H1 (cell line): ENCODE data around the gene PSMD13. TPM values are rescaled to one million over a fixed set of nuclear protein-coding genes. Genes with fewer than 3 reads are reported as not detected.

Source experiments
- CTCF ChIA-PET: fragments of 300-600 bp; sonication (Branson Sonifier 250); formaldehyde crosslinking; loops from one replicate; lab custom pipeline; 2021; ENCODE audit not compliant: partially characterized antibody; lab: Charles Lee
- POLR2A ChIA-PET: fragments of 300-600 bp; sonication (Branson Sonifier 250); formaldehyde crosslinking; loops from one replicate; lab custom pipeline; 2021; ENCODE audit warnings: inconsistent platforms; ENCODE audit not compliant: partially characterized antibody; lab: Charles Lee
- DNase-seq, 2 experiments: peaks; one replicate each; pipeline versions ENCODE4 v3.0.0 to v3.0.0-alpha.2; 2010 to 2022; ENCODE audit warnings: low spot score in 2 of 2, low read depth in 1 of 2, mixed read lengths in 1 of 2
- FAIRE-seq: peaks from 2 replicates; lab custom pipeline; 2011; peaks lifted over from hg19 to GRCh38; lab: Jason Lieb, UNC
- H2AFZ ChIP-seq: 2 replicates; pipeline ENCODE4 v1.8.1; 2012; ENCODE audit warnings: low read length, inconsistent platforms
- H2AK5ac ChIP-seq: 2 replicates; pipeline ENCODE4 v1.6.1; 2013; ENCODE audit warnings: low read depth, low read length
- H2BK120ac ChIP-seq: replicated peaks from 2 replicates; pipeline ENCODE3; 2013; ENCODE audit warnings: low read depth, low read length, inconsistent platforms
- H2BK12ac ChIP-seq: 2 replicates; pipeline ENCODE4 v1.6.1; 2013; ENCODE audit warnings: low read depth, low read length
- H2BK15ac ChIP-seq: 2 replicates; pipeline ENCODE4 v1.6.1; 2013; ENCODE audit warnings: low read length
- H2BK20ac ChIP-seq: 2 replicates; pipeline ENCODE4 v1.6.1; 2013; ENCODE audit warnings: low read length
- H2BK5ac ChIP-seq: 2 replicates; pipeline ENCODE4 v1.6.1; 2013; ENCODE audit warnings: low read depth, low read length
- H3K14ac ChIP-seq: 2 replicates; pipeline ENCODE4 v1.6.1; 2013; ENCODE audit warnings: inconsistent platforms; ENCODE audit not compliant: insufficient read length
- H3K18ac ChIP-seq: 2 replicates; pipeline ENCODE4 v1.6.1; 2013; ENCODE audit warnings: low read length; ENCODE audit errors: extremely low read depth
- H3K23ac ChIP-seq: 2 replicates; pipeline ENCODE4 v1.6.1; 2013; ENCODE audit warnings: inconsistent platforms; ENCODE audit not compliant: insufficient read length
- H3K23me2 ChIP-seq: 2 replicates; pipeline ENCODE4 v1.6.1; 2013; ENCODE audit warnings: low read depth, low read length
- H3K27ac ChIP-seq: 2 replicates; pipeline ENCODE4 v1.6.1; 2011; ENCODE audit warnings: low read depth, low read length, inconsistent platforms
- H3K27me3 ChIP-seq, 4 experiments: replicated peaks in 1 of 4; 1 replicate in 1 of 4; 2 replicates in 3 of 4; pipeline versions ENCODE4 v1.6.1 to v1.8.1; 2011 to 2013; ENCODE audit warnings: low read length in 3 of 4, mild to moderate bottlenecking in 3 of 4, inconsistent platforms in 2 of 4, mixed read lengths in 2 of 4, moderate library complexity in 1 of 4; ENCODE audit not compliant: control insufficient read depth in 3 of 4, insufficient read depth in 3 of 4; ENCODE audit errors: extremely low read depth in 1 of 4
- H3K36me3 ChIP-seq, 4 experiments: 2 replicates each; pipeline versions ENCODE4 v1.6.1 to v1.8.1; 2011 to 2013; ENCODE audit warnings: mild to moderate bottlenecking in 4 of 4, low read length in 3 of 4, moderate library complexity in 2 of 4, control low read depth in 1 of 4, inconsistent platforms in 1 of 4; ENCODE audit not compliant: insufficient read depth in 4 of 4, control insufficient read depth in 2 of 4
- H3K4ac ChIP-seq: replicated peaks from 2 replicates; pipeline ENCODE3; 2013; ENCODE audit warnings: low read length, low read depth, mixed read lengths, inconsistent platforms; ENCODE audit not compliant: insufficient read length
- H3K4me1 ChIP-seq, 4 experiments: replicated peaks in 1 of 4; 1 replicate in 1 of 4; 2 replicates in 3 of 4; pipeline versions ENCODE4 v1.6.1 to v1.8.1; 2011 to 2013; ENCODE audit warnings: low read length in 3 of 4, inconsistent platforms in 2 of 4, mixed read lengths in 1 of 4; ENCODE audit not compliant: insufficient read depth in 4 of 4, control insufficient read depth in 3 of 4
- H3K4me2 ChIP-seq, 2 experiments: 2 replicates each; pipeline versions ENCODE4 v1.6.1 to v1.8.1; 2011 to 2013; ENCODE audit warnings: low read depth in 2 of 2, low read length in 2 of 2, control low read depth in 1 of 2, inconsistent platforms in 1 of 2, mild to moderate bottlenecking in 1 of 2; ENCODE audit not compliant: insufficient read depth in 1 of 2
- H3K4me3 ChIP-seq, 4 experiments: fragments of 200-600, 300-600 bp in 1 of 4; sonication (generic), shearing (Covaris generic), sonication (Bioruptor Twin) in 1 of 4; 2 replicates each; pipeline versions ENCODE4 v1.5.1 to v1.8.1; 2011 to 2016; ENCODE audit warnings: low read length in 4 of 4, low read depth in 3 of 4, control low read depth in 2 of 4, inconsistent platforms in 2 of 4, mild to moderate bottlenecking in 2 of 4, mixed read lengths in 1 of 4, moderate library complexity in 1 of 4; ENCODE audit not compliant: insufficient read depth in 2 of 4; ENCODE audit errors: extremely low read depth in 1 of 4
- H3K56ac ChIP-seq: replicated peaks from 2 replicates; pipeline ENCODE3; 2013; ENCODE audit warnings: low read depth, mild to moderate bottlenecking, mixed read lengths, low read length, inconsistent platforms; ENCODE audit not compliant: insufficient read length
- H3K79me1 ChIP-seq: 2 replicates; pipeline ENCODE4 v1.6.1; 2013; ENCODE audit warnings: low read depth, low read length, control low read depth
- H3K79me2 ChIP-seq, 2 experiments: 2 replicates each; pipeline versions ENCODE4 v1.6.1 to v1.8.1; 2012 to 2013; ENCODE audit warnings: low read length in 2 of 2, mild to moderate bottlenecking in 2 of 2, inconsistent platforms in 1 of 2; ENCODE audit not compliant: insufficient read depth in 2 of 2, control insufficient read depth in 1 of 2
- H3K9ac ChIP-seq, 4 experiments: replicated peaks in 1 of 4; 1 replicate in 1 of 4; 2 replicates in 3 of 4; pipeline versions ENCODE4 v1.6.1 to v1.8.1; 2011 to 2013; ENCODE audit warnings: low read depth in 3 of 4, low read length in 3 of 4, control low read depth in 2 of 4, mild to moderate bottlenecking in 2 of 4, moderate library complexity in 2 of 4, inconsistent platforms in 1 of 4; ENCODE audit errors: extremely low read depth in 1 of 4
- H3K9me3 ChIP-seq, 2 experiments: 2 replicates each; pipeline versions ENCODE4 v1.6.1 to v1.8.1; 2012 to 2013; ENCODE audit warnings: mild to moderate bottlenecking in 2 of 2, moderate library complexity in 2 of 2, control low read depth in 1 of 2, inconsistent platforms in 1 of 2, low read depth in 1 of 2, low read length in 1 of 2, mixed read lengths in 1 of 2; ENCODE audit not compliant: insufficient read depth in 2 of 2
- H4K20me1 ChIP-seq, 2 experiments: replicated peaks in 1 of 2; 2 replicates each; pipeline versions ENCODE3 to v1.8.1; 2011 to 2013; ENCODE audit warnings: inconsistent platforms in 2 of 2, low read length in 2 of 2, mild to moderate bottlenecking in 1 of 2; ENCODE audit not compliant: insufficient read depth in 2 of 2, control insufficient read depth in 1 of 2
- H4K5ac ChIP-seq: 2 replicates; pipeline ENCODE4 v1.6.1; 2013; ENCODE audit warnings: low read length, low read depth, mixed read lengths, inconsistent platforms; ENCODE audit not compliant: insufficient read length
- H4K8ac ChIP-seq: 2 replicates; pipeline ENCODE4 v1.8.0; 2013; ENCODE audit warnings: mild to moderate bottlenecking, moderate library complexity, low read length, inconsistent platforms; ENCODE audit not compliant: insufficient read depth; ENCODE audit errors: extremely low read depth
- H4K91ac ChIP-seq: replicated peaks from 2 replicates; pipeline ENCODE3; 2013; ENCODE audit warnings: low read length, mixed read lengths, inconsistent platforms; ENCODE audit not compliant: insufficient read length
- KDM4A ChIP-seq: IDR thresholded peaks from one replicate; pipeline ENCODE4 v1.7.1; 2012; ENCODE audit warnings: low read depth, mild to moderate bottlenecking, moderate library complexity, low read length, inconsistent platforms; ENCODE audit not compliant: severe bottlenecking
- NRF1 ChIP-seq: IDR thresholded peaks from 2 replicates; pipeline ENCODE4 v1.6.1; 2011; ENCODE audit warnings: mild to moderate bottlenecking, low read depth, low read length, improper control_type of control experiment
- RFX5 ChIP-seq: IDR thresholded peaks from 2 replicates; pipeline ENCODE4 v1.6.1; 2011; ENCODE audit warnings: low read depth, low read length, improper control_type of control experiment, borderline replicate concordance
- SP2 ChIP-seq: IDR thresholded peaks from 2 replicates; pipeline ENCODE4 v1.6.1; 2012; ENCODE audit warnings: mild to moderate bottlenecking, low read length, inconsistent platforms
- YY1 ChIP-seq: IDR thresholded peaks from 2 replicates; pipeline ENCODE4 v1.6.1; 2011; ENCODE audit warnings: low read depth, mild to moderate bottlenecking, low read length
- WGBS, 2 experiments: shearing (Covaris generic) in 1 of 2; methylation state at CpG; one replicate each; pipeline versions ENCODE4 v1.1.6 to v1.1.7; 2013 to 2015; ENCODE audit warnings: low lambda C conversion rate in 2 of 2, mixed read lengths in 2 of 2, inconsistent platforms in 1 of 2, low coverage in 1 of 2, missing lambda C conversion rate in 1 of 2; ENCODE audit not compliant: insufficient replicate concordance in 2 of 2, insufficient coverage in 1 of 2, insufficient read length in 1 of 2; ENCODE audit errors: extremely low coverage in 1 of 2, missing lambda C conversion rate in 1 of 2; 5-methylcytosine and 5-hydroxymethylcytosine counted together
- polyA plus RNA-seq, 7 experiments: library from polyadenylated mRNA; depleted of rRNA in 3 of 7; stranded (reverse) in 5 of 7; unstranded in 2 of 7; fragments of >200 nt in 5 of 7; fragments of 200-250 nt in 2 of 7; gene quantifications; 1 replicate in 5 of 7; 2 replicates in 1 of 7; 4 replicates in 1 of 7; pipeline versions ENCODE4 v1.2.1 to v1.2.3, GENCODE V29; 2011 to 2013; ENCODE audit warnings: missing spikeins in 2 of 7, mixed read lengths in 2 of 7
- total RNA-seq: library from RNA; stranded (reverse); fragmentation: NEBNext Ultra II Directional; extraction: Animal tissue kit (Norgen Biotek cat#: 25700); gene quantifications from 2 replicates; pipeline ENCODE4 v1.2.1, GENCODE V29; 2021

Gene PSMD13
- total and polyA plus RNA-seq, 2 of the 8 experiments (the other 6 are each of a cell fraction or from before 2014, with no cell fraction given) = 121 to 141 TPM

DNA sequence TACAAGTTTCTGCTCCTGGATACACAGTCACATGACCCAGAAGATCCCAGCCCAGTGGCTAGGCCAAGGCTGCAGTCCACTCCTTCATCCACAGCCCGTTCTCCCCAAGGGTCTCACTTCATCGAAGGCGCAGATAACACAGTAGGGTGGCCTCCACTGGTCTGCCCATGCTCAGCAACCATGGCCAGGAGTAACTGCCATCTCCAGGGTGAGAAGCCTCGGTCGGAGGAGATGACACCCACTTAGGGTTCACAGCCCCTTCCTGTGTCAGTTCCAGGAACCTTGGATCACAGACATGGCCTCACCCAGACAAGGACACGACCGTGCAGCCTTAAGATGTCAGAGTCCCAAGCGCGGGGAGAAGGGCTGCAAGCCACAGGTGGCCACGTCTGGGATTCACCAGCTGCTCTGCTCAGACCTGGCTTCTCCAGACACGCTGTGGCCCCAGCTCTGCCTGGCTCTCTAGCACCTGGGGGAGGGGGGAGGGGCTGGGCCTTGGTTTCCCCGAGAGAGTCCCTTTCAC lies 32.1 kb upstream of the PSMD13 start:
- DNase-seq (no peak), FAIRE-seq (no peak)
- peaks cover 0 to 19% (median 7%) of the 10 kb centered on the region in 4 experiments; a peak in 5 of 7 replicates for H3K4me1 ChIP-seq
- peaks cover 0 to 31% of the 10 kb centered on the region in 2 experiments for H4K20me1 ChIP-seq
- H3K4me2 ChIP-seq = no peak overlapping the region
- no peak overlapping the region for H3K4me3 ChIP-seq
- no peak overlapping the region for H3K56ac ChIP-seq
- no peak overlapping the region for H3K14ac ChIP-seq
- no peak overlapping the region for H2AK5ac ChIP-seq
- H3K18ac ChIP-seq = no peak overlapping the region
- ChIA-PET POLR2A (interaction anchor here (1.4 kb wide), 1 partner anchor 14 kb away, joined by 3 read pairs; no protein-coding TSS in a partner anchor), CTCF (interaction anchor here (0.6 to 1.4 kb wide), 3 partner anchors 34 to 159 kb away, joined by 3 to 4 read pairs (median 4); no protein-coding TSS in a partner anchor)
- no peak overlapping the region for H2BK15ac ChIP-seq
- peaks cover 22% of the 10 kb centered on the region for H3K23me2 ChIP-seq
- H3K36me3 ChIP-seq = peaks cover 0 to 11% (median 4%) of the 10 kb centered on the region in 4 experiments; a peak in 6 of 8 replicates
- H2BK5ac ChIP-seq = no peak overlapping the region
- no peak overlapping the region for H2BK12ac ChIP-seq
- H3K27ac ChIP-seq = no peak overlapping the region
- H3K27me3 ChIP-seq = no peaks in the 10 kb centered on the region
- no peak overlapping the region for H4K91ac ChIP-seq
- WGBS, 2 experiments = 85% methylated on average over 11 of the region's 12 CpGs; no CpG with 5 or more reads in 1 of the 2 experiments
- H3K79me2 ChIP-seq = peaks cover 0 to 19% of the 10 kb centered on the region in 2 experiments; a peak in 3 of 4 replicates
- no peak overlapping the region for H4K5ac ChIP-seq
- no peak overlapping the region for H3K9ac ChIP-seq
- H4K8ac ChIP-seq = peak overlapping the region; percentile 31; the same call in 1 of the 2 replicates
- H3K23ac ChIP-seq = no peak overlapping the region
- no peaks in the 10 kb centered on the region for H3K9me3 ChIP-seq
- no peak overlapping the region for H2AFZ ChIP-seq
- H3K4ac ChIP-seq = no peak overlapping the region
- H3K79me1 ChIP-seq = peaks cover 6% of the 10 kb centered on the region
- H2BK20ac ChIP-seq = no peak overlapping the region
- H2BK120ac ChIP-seq = no peak overlapping the region
- no peak for TF ChIP-seq SP2
- no peak for TF ChIP-seq RFX5
- no peak for TF ChIP-seq NRF1
- no peak for TF ChIP-seq KDM4A
- TF ChIP-seq YY1 = no peak
